ENCODE results near the gene ATP6V0A4. TPM values are rescaled to one million over a fixed set of nuclear protein-coding genes. Genes with fewer than 3 reads are reported as not detected.
"Not testable (repeated sequence)": the region's sequence is repeated elsewhere in the genome, so short reads cannot be mapped to it uniquely, and the experiment has no call there.

Gene ATP6V0A4
- total and polyA plus RNA-seq, 2 donors (not counting 1 experiment from before 2014, with no cell fraction given), result not detected

DNA sequence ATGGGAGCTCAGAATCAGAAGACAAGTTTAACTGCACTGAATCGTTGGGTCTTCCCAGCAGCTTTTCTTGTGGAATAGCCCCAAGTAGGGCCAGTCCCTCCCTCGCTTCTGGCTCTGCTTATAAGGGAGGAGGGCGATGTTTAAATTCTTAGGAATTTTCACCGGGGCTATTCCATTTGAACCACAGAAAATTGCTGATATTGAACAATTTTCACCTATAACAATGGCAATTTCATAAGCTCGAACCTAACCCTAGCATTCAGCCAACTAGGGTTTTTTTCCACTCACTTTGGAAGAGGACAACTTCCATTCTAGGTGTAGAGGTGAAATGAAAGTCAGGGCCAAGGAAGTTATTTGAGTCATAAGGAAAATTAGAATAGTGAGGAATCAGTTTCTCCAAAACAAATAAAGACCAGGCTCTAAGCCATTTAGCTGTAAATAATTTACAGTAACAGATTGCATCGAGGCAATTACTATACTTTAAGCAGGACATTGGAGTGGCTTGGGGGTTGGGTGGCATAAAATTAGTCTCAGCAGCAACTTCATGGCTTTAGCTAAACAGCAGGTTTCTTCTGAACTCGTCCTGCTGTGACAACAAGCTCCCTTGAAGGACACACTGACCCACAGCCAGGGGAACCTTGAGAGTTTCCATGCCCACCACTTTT lies 1.5 kb upstream of the ATP6V0A4 start:
- H3K4me2 ChIP-seq (ENCODE audit: extremely low read depth, insufficient read depth, low read length), result no peak overlapping the region
- H3K4me1 ChIP-seq (ENCODE audit: control insufficient read depth, extremely low read depth, insufficient read depth, low read length), result no peaks in the 10 kb centered on the region
- no peak overlapping the region for H3K9ac ChIP-seq (ENCODE audit: insufficient read depth, low read length)
- no peaks in the 10 kb centered on the region for H4K20me1 ChIP-seq (ENCODE audit: control insufficient read depth, extremely low read depth, insufficient read depth, low read length)
- H3K9me3 ChIP-seq (ENCODE audit: control insufficient read depth, insufficient read depth, low read depth, low read length), result no peaks in the 10 kb centered on the region
- H3K79me2 ChIP-seq (ENCODE audit: control insufficient read depth, insufficient read depth, low read length), result no peaks in the 10 kb centered on the region
- TF ChIP-seq, protein P1, sequence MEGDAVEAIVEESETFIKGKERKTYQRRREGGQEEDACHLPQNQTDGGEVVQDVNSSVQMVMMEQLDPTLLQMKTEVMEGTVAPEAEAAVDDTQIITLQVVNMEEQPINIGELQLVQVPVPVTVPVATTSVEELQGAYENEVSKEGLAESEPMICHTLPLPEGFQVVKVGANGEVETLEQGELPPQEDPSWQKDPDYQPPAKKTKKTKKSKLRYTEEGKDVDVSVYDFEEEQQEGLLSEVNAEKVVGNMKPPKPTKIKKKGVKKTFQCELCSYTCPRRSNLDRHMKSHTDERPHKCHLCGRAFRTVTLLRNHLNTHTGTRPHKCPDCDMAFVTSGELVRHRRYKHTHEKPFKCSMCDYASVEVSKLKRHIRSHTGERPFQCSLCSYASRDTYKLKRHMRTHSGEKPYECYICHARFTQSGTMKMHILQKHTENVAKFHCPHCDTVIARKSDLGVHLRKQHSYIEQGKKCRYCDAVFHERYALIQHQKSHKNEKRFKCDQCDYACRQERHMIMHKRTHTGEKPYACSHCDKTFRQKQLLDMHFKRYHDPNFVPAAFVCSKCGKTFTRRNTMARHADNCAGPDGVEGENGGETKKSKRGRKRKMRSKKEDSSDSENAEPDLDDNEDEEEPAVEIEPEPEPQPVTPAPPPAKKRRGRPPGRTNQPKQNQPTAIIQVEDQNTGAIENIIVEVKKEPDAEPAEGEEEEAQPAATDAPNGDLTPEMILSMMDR (conservative IDR thresholded peaks at IDR 0.05 in 1 of 2, IDR thresholded peaks at IDR 0.05 in 1 of 2; ENCODE audit: low read depth in 1 of 2, low read length in 2 of 2), result no peak
- TF ChIP-seq EZH2 (IDR thresholded peaks at IDR 0.05; ENCODE audit: low read length, missing control alignments), result no peak
- no peaks in the 10 kb centered on the region for H3K27me3 ChIP-seq (ENCODE audit: control insufficient read depth, insufficient read depth, low read length)
- no peak overlapping the region for H3K27ac ChIP-seq (ENCODE audit: insufficient read depth, low read length)
- H2AFZ ChIP-seq (ENCODE audit: low read length), result no peak overlapping the region
- no peaks in the 10 kb centered on the region for H3K36me3 ChIP-seq (ENCODE audit: control insufficient read depth, insufficient read depth, low read length)
- DNase-seq (ENCODE audit: low read depth in 2 of 2), result no peak
- no peak overlapping the region for H3K4me3 ChIP-seq (replicated peaks in 1 of 4; ENCODE audit: control extremely low read depth in 1 of 4, insufficient read depth in 1 of 4, low read depth in 3 of 4, low read length in 4 of 4)

- H3K4me3 ChIP-seq (replicated peaks in 1 of 4; ENCODE audit: control extremely low read depth in 1 of 4, insufficient read depth in 1 of 4, low read depth in 3 of 4, low read length in 4 of 4), result no peak overlapping the region
- H3K27ac ChIP-seq (ENCODE audit: insufficient read depth, low read length), result no peak overlapping the region
- H3K4me1 ChIP-seq (ENCODE audit: control insufficient read depth, extremely low read depth, insufficient read depth, low read length), result no peaks in the 10 kb centered on the region
- H3K79me2 ChIP-seq (ENCODE audit: control insufficient read depth, insufficient read depth, low read length), result no peaks in the 10 kb centered on the region
- H4K20me1 ChIP-seq (ENCODE audit: control insufficient read depth, extremely low read depth, insufficient read depth, low read length), result no peaks in the 10 kb centered on the region
- H3K9ac ChIP-seq (ENCODE audit: insufficient read depth, low read length), result no peak overlapping the region
- no peak overlapping the region for H3K4me2 ChIP-seq (ENCODE audit: extremely low read depth, insufficient read depth, low read length)
- H3K9me3 ChIP-seq (ENCODE audit: control insufficient read depth, insufficient read depth, low read depth, low read length), result no peaks in the 10 kb centered on the region
- no peak overlapping the region for H2AFZ ChIP-seq (ENCODE audit: low read length)
- TF ChIP-seq, protein P1 (conservative IDR thresholded peaks at IDR 0.05 in 1 of 2, IDR thresholded peaks at IDR 0.05 in 1 of 2; ENCODE audit: low read depth in 1 of 2, low read length in 2 of 2), result no peak
- no peak for TF ChIP-seq EZH2 (IDR thresholded peaks at IDR 0.05; ENCODE audit: low read length, missing control alignments)
- H3K27me3 ChIP-seq (ENCODE audit: control insufficient read depth, insufficient read depth, low read length), result no peaks in the 10 kb centered on the region
- no peak for DNase-seq (ENCODE audit: low read depth in 2 of 2)
- H3K36me3 ChIP-seq (ENCODE audit: control insufficient read depth, insufficient read depth, low read length), result no peaks in the 10 kb centered on the region
Measured at GRCh38 chr7:138798836-138799235, 840 bp upstream of the ATP6V0A4 start.

- DNase-seq (ENCODE audit: low read depth in 2 of 2); H3K79me2 ChIP-seq (ENCODE audit: control insufficient read depth, insufficient read depth, low read length); H3K36me3 ChIP-seq (ENCODE audit: control insufficient read depth, insufficient read depth, low read length); H3K9me3 ChIP-seq (ENCODE audit: control insufficient read depth, insufficient read depth, low read depth, low read length); H3K27me3 ChIP-seq (ENCODE audit: control insufficient read depth, insufficient read depth, low read length); H3K9ac ChIP-seq (ENCODE audit: insufficient read depth, low read length); H3K27ac ChIP-seq (ENCODE audit: insufficient read depth, low read length); H3K4me3 ChIP-seq (replicated peaks in 1 of 4; ENCODE audit: control extremely low read depth in 1 of 4, insufficient read depth in 1 of 4, low read depth in 3 of 4, low read length in 4 of 4); H4K20me1 ChIP-seq (ENCODE audit: control insufficient read depth, extremely low read depth, insufficient read depth, low read length); H2AFZ ChIP-seq (ENCODE audit: low read length); H3K4me1 ChIP-seq (ENCODE audit: control insufficient read depth, extremely low read depth, insufficient read depth, low read length); H3K4me2 ChIP-seq (ENCODE audit: extremely low read depth, insufficient read depth, low read length): not testable (repeated sequence)
Measured at GRCh38 chr7:138797046-138797445, 950 bp downstream of the ATP6V0A4 start.

Data from fibroblast of lung (primary cell).